ENCODE results near the gene AKT2. TPM values are rescaled to one million over a fixed set of nuclear protein-coding genes. Genes with fewer than 3 reads are reported as not detected.

The AKT2 gene
- total RNA-seq, 1 donor from 2014 or later, result 99.9 TPM

DNA sequence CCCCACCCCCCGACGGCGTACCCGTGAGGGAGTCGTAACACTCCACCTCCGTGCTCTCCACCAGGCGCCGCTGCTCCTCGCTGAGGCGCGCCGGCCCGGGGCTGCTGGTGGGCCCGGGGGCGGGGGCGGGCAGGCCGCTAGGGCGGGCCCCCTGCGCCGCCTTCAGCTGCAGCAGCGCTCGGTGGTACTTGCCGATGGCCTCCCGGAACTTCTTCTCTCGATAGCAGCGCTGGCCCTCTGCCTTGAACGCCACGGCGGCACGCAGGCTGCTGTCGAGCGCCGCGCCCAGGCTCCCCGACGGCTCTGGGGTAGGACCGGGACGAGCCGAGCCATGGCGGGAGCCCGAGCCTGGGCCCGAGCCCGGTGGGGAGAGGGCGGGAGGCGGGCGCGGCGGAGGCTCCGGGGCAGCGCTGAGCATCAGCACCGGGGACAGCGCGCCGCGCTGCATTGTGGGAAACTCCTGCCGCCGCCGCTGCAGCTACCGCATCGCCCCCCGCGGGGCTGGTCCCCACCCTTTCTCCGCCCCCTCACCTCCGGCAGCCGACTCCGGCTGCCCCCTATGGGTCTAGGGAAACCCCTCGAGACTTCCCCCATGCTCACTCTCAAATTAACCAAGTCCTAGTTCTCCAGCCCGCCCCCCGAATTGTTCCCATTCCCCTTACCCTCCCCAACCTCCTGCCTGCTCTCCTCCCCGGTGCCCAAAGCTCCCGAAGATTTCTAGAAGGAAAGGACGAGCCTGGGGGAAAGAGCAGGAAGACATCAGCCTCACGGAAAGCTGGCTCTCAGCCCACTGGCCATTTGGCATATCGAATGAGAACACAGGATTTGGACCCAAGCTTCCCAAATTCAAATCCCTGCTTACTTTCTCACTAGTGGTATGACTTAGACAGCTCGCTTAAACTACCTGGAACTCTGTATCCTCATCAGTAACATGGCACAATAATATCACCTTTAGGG is 66.9 kb downstream of the AKT2 start, which contains the start of gene TTC9B:
TSS of gene TTC9B (minus strand) at position 451 of the 957 bp plus-strand sequence. CDS start at position 448, 3 bp downstream.
- H3K4me3 Mint-ChIP-seq (ENCODE audit: unreplicated experiment), result peak within 1 kb of the TSS; percentile 38
- H3K9me3 Mint-ChIP-seq (ENCODE audit: low read depth), result peaks cover 3% of the 10 kb centered on the region
- TF ChIP-seq, protein P1, sequence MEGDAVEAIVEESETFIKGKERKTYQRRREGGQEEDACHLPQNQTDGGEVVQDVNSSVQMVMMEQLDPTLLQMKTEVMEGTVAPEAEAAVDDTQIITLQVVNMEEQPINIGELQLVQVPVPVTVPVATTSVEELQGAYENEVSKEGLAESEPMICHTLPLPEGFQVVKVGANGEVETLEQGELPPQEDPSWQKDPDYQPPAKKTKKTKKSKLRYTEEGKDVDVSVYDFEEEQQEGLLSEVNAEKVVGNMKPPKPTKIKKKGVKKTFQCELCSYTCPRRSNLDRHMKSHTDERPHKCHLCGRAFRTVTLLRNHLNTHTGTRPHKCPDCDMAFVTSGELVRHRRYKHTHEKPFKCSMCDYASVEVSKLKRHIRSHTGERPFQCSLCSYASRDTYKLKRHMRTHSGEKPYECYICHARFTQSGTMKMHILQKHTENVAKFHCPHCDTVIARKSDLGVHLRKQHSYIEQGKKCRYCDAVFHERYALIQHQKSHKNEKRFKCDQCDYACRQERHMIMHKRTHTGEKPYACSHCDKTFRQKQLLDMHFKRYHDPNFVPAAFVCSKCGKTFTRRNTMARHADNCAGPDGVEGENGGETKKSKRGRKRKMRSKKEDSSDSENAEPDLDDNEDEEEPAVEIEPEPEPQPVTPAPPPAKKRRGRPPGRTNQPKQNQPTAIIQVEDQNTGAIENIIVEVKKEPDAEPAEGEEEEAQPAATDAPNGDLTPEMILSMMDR (IDR thresholded peaks at IDR 0.05), result no peak
- DNase-seq (ENCODE audit: low spot score), result no peak
- peaks cover 17% of the 10 kb centered on the region for H3K4me1 Mint-ChIP-seq (ENCODE audit: low read depth)
- no peaks in the 10 kb centered on the region for H3K36me3 Mint-ChIP-seq (ENCODE audit: low read depth)
- H3K27ac Mint-ChIP-seq (ENCODE audit: unreplicated experiment), result no peak within 1 kb of the TSS
- H3K27me3 Mint-ChIP-seq (ENCODE audit: low read depth), result peaks cover 19% of the 10 kb centered on the region

DNA sequence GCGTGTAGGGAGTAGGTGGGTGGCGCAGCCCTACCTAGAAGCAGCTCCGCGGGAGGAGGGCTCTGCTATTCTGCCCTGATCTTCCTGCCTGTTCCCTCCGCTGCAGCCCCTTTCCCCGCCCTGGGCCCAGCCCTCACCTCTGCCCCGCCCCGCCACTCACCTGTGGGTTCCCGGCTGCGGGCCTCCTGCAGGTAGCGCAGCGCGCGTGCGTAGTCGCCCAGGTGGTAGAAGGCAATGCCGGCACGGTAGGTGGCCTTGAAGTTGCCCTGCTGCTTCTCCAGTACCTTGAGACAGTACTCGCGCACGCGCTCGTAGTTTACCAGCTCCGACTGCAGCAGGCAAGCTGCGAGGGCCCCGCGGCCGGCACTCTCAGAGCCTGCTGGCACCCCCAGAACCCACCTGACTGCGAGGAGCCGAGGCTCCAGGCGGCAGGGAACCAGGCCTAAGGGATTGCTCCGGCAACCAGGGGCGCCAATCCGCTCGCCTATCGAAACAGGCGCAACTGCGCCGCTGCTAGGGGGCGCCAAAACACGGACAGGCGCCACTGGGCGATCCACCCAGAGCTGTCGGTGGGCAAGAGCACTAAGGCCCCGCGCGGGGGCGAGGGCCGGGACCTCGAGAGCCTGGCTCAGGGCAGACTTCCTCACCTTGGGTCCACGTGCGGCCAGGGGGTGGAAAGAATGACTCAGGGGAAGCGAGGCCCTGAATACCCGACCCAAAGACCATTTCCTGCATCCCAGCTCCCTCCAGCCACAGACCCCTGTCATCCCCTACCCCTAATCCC is 67.9 kb downstream of the AKT2 start:
- TF ChIP-seq, protein P1 (IDR thresholded peaks at IDR 0.05), result peak; percentile 63
- Mint-ChIP-seq H3K9me3 (ENCODE audit: low read depth) (peaks cover 3% of the 10 kb centered on the region), H3K4me1 (ENCODE audit: low read depth) (peaks cover 17% of the 10 kb centered on the region), H3K27me3 (ENCODE audit: low read depth) (peaks cover 19% of the 10 kb centered on the region), H3K36me3 (ENCODE audit: low read depth) (peaks cover 4% of the 10 kb centered on the region), H3K27ac (ENCODE audit: unreplicated experiment) (no peak overlapping the region), H3K4me3 (ENCODE audit: unreplicated experiment) (no peak overlapping the region)
- no peak for DNase-seq (ENCODE audit: low spot score)

DNA sequence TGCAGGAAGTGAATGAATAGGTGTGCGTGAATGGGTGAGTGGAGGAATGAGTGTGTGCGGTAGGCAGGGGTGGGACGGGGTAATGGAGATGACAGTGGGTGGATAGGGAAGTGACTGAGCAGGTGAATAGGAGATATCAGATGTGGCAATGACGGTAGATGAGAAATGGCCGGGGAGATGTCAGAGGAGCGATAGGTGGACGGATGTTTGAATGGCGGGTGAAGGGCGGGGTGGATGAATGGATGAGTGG is 68.4 kb downstream of the AKT2 start:
- Mint-ChIP-seq H3K9me3 (ENCODE audit: low read depth) (no peaks in the 10 kb centered on the region), H3K36me3 (ENCODE audit: low read depth) (peaks cover 5% of the 10 kb centered on the region), H3K27me3 (ENCODE audit: low read depth) (peaks cover 19% of the 10 kb centered on the region), H3K4me3 (ENCODE audit: unreplicated experiment) (no peak overlapping the region), H3K27ac (ENCODE audit: unreplicated experiment) (no peak overlapping the region), H3K4me1 (ENCODE audit: low read depth) (peaks cover 13% of the 10 kb centered on the region)
- TF ChIP-seq, protein P1 (IDR thresholded peaks at IDR 0.05), result no peak
- DNase-seq (ENCODE audit: low spot score), result no peak

DNA sequence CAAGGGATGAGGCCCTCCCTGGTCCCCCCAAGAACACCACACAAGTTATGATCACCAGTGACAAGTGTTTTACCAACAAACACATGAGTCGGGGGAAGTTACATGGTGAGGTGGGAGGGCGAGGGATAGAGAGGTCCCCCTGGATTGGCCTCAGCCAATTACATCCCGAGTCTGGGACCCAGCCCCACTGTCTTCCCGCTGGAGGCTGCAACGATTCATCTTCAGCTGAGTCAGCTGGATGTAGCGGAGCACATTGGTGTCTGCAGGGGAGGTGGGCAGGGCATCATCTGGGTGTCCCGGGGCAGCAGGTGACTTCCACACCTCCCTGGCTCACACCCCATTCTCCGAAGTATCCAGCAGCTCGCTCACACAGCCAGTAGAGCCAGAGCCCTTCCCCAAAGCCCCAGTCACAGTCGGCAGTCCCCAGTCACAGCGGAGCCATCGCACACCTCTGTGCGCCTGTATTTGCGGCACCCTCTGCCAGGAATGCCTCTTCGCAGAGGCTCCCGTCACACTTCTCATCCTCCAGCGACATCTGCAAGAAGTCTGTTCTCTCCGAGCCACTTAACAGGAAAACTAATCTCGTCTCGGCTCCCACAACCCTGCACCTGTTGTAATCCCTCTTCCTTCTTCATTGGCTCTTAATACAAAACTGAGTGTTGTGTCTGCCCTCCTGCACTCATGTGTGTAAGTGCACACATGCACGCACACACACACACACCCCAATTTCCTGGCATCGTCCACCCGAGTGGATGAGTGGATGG is 69.0 kb downstream of the AKT2 start:
- Mint-ChIP-seq H3K36me3 (ENCODE audit: low read depth) (peaks cover 7% of the 10 kb centered on the region), H3K27me3 (ENCODE audit: low read depth) (peaks cover 19% of the 10 kb centered on the region), H3K9me3 (ENCODE audit: low read depth) (no peaks in the 10 kb centered on the region), H3K4me1 (ENCODE audit: low read depth) (peaks cover 13% of the 10 kb centered on the region), H3K27ac (ENCODE audit: unreplicated experiment) (no peak overlapping the region), H3K4me3 (ENCODE audit: unreplicated experiment) (no peak overlapping the region)
- TF ChIP-seq, protein P1 (IDR thresholded peaks at IDR 0.05), result no peak
- DNase-seq (ENCODE audit: low spot score), result no peak

DNA sequence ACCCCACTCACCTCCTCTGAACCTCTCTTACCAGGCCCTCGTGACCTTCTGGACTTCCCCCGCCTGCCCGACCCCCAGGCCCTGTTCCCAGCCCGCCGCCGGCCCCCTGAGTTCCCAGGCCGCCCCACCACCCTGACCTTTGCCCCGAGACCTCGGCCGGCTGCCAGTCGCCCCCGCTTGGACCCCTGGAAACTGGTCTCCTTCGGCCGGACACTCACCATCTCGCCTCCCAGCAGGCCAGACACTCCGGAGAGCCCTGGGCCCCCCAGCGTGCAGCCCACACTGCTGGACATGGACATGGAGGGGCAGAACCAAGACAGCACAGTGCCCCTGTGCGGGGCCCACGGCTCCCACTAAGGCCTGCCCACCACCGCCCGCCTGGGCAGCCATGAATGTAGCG is 70.2 kb downstream of the AKT2 start:
- peaks cover 19% of the 10 kb centered on the region for H3K27me3 Mint-ChIP-seq (ENCODE audit: low read depth)
- H3K36me3 Mint-ChIP-seq (ENCODE audit: low read depth), result peaks cover 16% of the 10 kb centered on the region

More for the DNA sequence above, 70.2 kb downstream of the AKT2 start:
- H3K4me1 Mint-ChIP-seq (ENCODE audit: low read depth), result peaks cover 10% of the 10 kb centered on the region
- DNase-seq (ENCODE audit: low spot score), result peak; percentile 87
- H3K27ac Mint-ChIP-seq (ENCODE audit: unreplicated experiment), result no peak overlapping the region
- no peak overlapping the region for H3K4me3 Mint-ChIP-seq (ENCODE audit: unreplicated experiment)
- TF ChIP-seq, protein P1 (IDR thresholded peaks at IDR 0.05), result no peak
- H3K9me3 Mint-ChIP-seq (ENCODE audit: low read depth), result no peaks in the 10 kb centered on the region

Data from chondrocyte (in vitro differentiated cells).